ENCODE results near the gene NWD2.

Gene NWD2

DNA sequence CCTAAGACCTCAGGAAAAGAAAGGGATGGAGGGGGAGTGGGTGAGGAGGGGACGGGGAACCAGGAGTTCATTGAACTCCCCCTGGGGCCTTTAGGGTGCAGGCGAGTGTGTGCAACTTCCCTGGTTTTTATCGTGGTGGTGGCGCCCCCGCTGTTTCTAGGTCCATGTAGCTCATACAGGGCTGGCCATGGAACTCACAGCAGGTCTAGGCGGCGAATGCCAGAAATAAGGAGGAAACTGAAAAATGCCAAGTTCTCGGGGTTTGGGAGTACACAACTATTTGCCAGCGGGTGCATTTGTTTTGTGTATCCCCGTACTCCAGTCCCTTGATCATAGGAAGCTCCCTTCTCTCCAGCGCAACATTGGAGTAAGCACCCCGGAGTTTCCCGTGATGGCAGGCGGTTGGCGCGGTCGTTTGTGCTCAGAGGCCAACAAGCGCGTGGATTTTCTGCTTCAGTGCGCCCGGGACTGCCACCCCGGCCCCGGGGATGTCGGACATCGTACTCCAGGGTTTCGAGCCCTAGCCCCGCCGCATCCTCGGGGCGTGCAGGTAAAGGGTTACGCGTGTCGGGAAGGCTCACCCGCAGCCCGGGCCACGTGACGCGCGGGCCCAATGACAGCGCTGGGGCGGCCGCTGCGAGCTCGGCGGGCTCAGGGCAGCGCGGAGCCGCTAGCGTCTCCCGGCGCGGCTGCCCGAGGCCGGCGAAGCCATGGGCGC is 208.9 kb downstream of the NWD2 start:
- H3K27ac Mint-ChIP-seq (ENCODE audit: low read depth), result no peak overlapping the region
- no peaks in the 10 kb centered on the region for H3K4me1 Mint-ChIP-seq
- DNase-seq (ENCODE audit: low spot score in 2 of 2), result no peak
- no peaks in the 10 kb centered on the region for H3K9me3 Mint-ChIP-seq
- H3K4me3 Mint-ChIP-seq, result peak overlapping the region; percentile 63
- H3K36me3 Mint-ChIP-seq (ENCODE audit: insufficient read depth), result peaks cover 3% of the 10 kb centered on the region
- peaks cover 79% of the 10 kb centered on the region for H3K27me3 Mint-ChIP-seq
- ATAC-seq (replicated peaks; ENCODE audit: extremely low read depth, poor library complexity, severe bottlenecking), result no peak

DNA sequence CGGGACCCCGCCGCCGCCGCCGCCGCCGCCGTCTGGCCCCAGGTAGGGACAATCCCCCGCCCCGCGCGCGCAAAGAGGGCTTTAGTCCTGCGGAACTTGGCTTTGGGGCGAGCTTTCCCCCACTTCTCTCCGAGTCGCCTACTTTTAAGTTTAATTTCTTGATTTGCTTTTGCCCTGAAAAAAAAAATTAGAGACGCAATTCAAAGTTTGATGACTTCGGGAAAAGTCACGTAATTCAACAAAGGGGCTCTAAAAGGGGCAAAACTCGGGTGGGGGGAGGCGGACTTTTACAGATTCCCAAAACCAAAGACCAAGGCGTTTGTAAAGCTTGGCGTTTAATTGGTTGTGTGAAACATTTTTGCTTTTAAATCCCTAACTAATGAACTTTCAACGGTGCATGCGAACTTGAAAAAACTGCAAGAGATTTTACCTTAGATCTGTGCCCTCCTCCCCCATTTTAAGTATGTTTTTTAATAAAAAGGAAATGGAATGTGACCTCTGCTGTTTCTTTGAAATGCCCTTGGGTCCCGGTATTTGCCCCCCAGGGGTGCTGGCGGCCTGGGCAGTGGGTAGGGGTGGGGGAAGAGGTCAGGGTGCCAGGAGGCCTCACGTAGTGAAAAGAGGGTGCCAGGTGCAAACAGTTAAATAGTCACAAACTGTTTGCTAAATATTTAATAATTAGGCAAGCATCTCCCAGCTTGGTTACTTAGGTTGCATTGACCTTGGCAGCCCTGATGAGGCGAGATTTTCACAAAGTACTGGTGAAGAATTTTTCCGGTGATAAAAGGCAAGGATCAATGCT is 209.7 kb downstream of the NWD2 start:
- H3K27me3 Mint-ChIP-seq, result peaks cover 82% of the 10 kb centered on the region
- H3K4me3 Mint-ChIP-seq, result peak overlapping the region; percentile 0
- ATAC-seq (replicated peaks; ENCODE audit: extremely low read depth, poor library complexity, severe bottlenecking) (no peak), DNase-seq (ENCODE audit: low spot score in 2 of 2) (no peak)
- no peaks in the 10 kb centered on the region for H3K9me3 Mint-ChIP-seq
- peaks cover 3% of the 10 kb centered on the region for H3K36me3 Mint-ChIP-seq (ENCODE audit: insufficient read depth)
- H3K4me1 Mint-ChIP-seq, result no peaks in the 10 kb centered on the region
- no peak overlapping the region for H3K27ac Mint-ChIP-seq (ENCODE audit: low read depth)

- ATAC-seq (replicated peaks; ENCODE audit: extremely low read depth, poor library complexity, severe bottlenecking), result no peak
- no peak overlapping the region for H3K4me3 Mint-ChIP-seq
- DNase-seq (ENCODE audit: low spot score in 2 of 2), result no peak
- H3K4me1 Mint-ChIP-seq, result no peaks in the 10 kb centered on the region
- peaks cover 83% of the 10 kb centered on the region for H3K27me3 Mint-ChIP-seq
- no peaks in the 10 kb centered on the region for H3K9me3 Mint-ChIP-seq
- no peak overlapping the region for H3K27ac Mint-ChIP-seq (ENCODE audit: low read depth)
- H3K36me3 Mint-ChIP-seq (ENCODE audit: insufficient read depth), result peaks cover 3% of the 10 kb centered on the region
Measured at GRCh38 chr4:37455301-37456131, 211.0 kb downstream of the NWD2 start.

DNA sequence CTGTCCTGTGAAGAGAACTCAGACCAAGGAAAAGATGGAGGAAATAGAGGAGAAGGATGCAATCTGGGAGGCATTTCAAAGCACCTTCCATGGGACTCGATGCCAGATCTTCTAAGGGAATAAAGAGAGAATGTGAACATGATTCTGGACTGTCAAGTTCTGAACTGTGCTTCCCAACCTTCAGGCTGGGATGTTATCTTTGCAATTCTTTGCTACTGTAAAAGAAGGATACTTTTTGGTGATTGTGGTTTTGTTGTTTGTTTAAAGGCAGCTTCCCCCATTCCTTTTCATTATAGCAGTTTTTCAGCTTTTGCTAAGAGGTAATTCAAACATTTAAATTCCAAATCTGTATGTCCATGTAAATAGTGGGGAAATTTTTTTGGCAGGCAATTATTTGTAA is 217.3 kb downstream of the NWD2 start:
- H3K27ac Mint-ChIP-seq (ENCODE audit: low read depth), result no peak overlapping the region
- DNase-seq (ENCODE audit: low spot score in 2 of 2) (no peak), ATAC-seq (replicated peaks; ENCODE audit: extremely low read depth, poor library complexity, severe bottlenecking) (no peak)
- no peak overlapping the region for H3K4me3 Mint-ChIP-seq
- H3K27me3 Mint-ChIP-seq, result peaks cover 53% of the 10 kb centered on the region
- no peaks in the 10 kb centered on the region for H3K9me3 Mint-ChIP-seq
- peaks cover 3% of the 10 kb centered on the region for H3K36me3 Mint-ChIP-seq (ENCODE audit: insufficient read depth)
- no peaks in the 10 kb centered on the region for H3K4me1 Mint-ChIP-seq

- Mint-ChIP-seq H3K4me3 (no peak overlapping the region), H3K27me3 (peaks cover 40% of the 10 kb centered on the region), H3K9me3 (no peaks in the 10 kb centered on the region), H3K27ac (ENCODE audit: low read depth) (no peak overlapping the region), H3K4me1 (no peaks in the 10 kb centered on the region), H3K36me3 (ENCODE audit: insufficient read depth) (peaks cover 3% of the 10 kb centered on the region)
- DNase-seq (ENCODE audit: low spot score in 2 of 2), result no peak
- ATAC-seq (replicated peaks; ENCODE audit: extremely low read depth, poor library complexity, severe bottlenecking), result no peak
Measured at GRCh38 chr4:37463033-37463856, 218.7 kb downstream of the NWD2 start.

GRCh38 chr4:37464373-37465128 is 220.0 kb downstream of the NWD2 start:
- no peaks in the 10 kb centered on the region for H3K9me3 Mint-ChIP-seq
- no peak overlapping the region for H3K27ac Mint-ChIP-seq (ENCODE audit: low read depth)
- H3K4me1 Mint-ChIP-seq, result no peaks in the 10 kb centered on the region
- H3K27me3 Mint-ChIP-seq, result peaks cover 27% of the 10 kb centered on the region
- ATAC-seq (replicated peaks; ENCODE audit: extremely low read depth, poor library complexity, severe bottlenecking) (no peak), DNase-seq (ENCODE audit: low spot score in 2 of 2) (no peak)
- H3K36me3 Mint-ChIP-seq (ENCODE audit: insufficient read depth), result no peaks in the 10 kb centered on the region
- no peak overlapping the region for H3K4me3 Mint-ChIP-seq

GRCh38 chr4:37465296-37465695 is 220.8 kb downstream of the NWD2 start:
- Mint-ChIP-seq H3K4me1 (no peaks in the 10 kb centered on the region), H3K9me3 (no peaks in the 10 kb centered on the region), H3K27ac (ENCODE audit: low read depth) (no peak overlapping the region), H3K36me3 (ENCODE audit: insufficient read depth) (no peaks in the 10 kb centered on the region), H3K4me3 (no peak overlapping the region), H3K27me3 (peaks cover 19% of the 10 kb centered on the region)
- DNase-seq (ENCODE audit: low spot score in 2 of 2) (no peak), ATAC-seq (replicated peaks; ENCODE audit: extremely low read depth, poor library complexity, severe bottlenecking) (no peak)

- Mint-ChIP-seq H3K36me3 (ENCODE audit: insufficient read depth) (no peaks in the 10 kb centered on the region), H3K9me3 (no peaks in the 10 kb centered on the region), H3K27ac (ENCODE audit: low read depth) (no peak overlapping the region), H3K27me3 (peaks cover 14% of the 10 kb centered on the region), H3K4me1 (no peaks in the 10 kb centered on the region), H3K4me3 (no peak overlapping the region)
- ATAC-seq (replicated peaks; ENCODE audit: extremely low read depth, poor library complexity, severe bottlenecking) (no peak), DNase-seq (ENCODE audit: low spot score in 2 of 2) (no peak)
Measured at GRCh38 chr4:37465845-37466244, 221.3 kb downstream of the NWD2 start.

- DNase-seq (ENCODE audit: low spot score in 2 of 2) (no peak), ATAC-seq (replicated peaks; ENCODE audit: extremely low read depth, poor library complexity, severe bottlenecking) (no peak)
- no peaks in the 10 kb centered on the region for H3K36me3 Mint-ChIP-seq (ENCODE audit: insufficient read depth)
- no peaks in the 10 kb centered on the region for H3K4me1 Mint-ChIP-seq
- no peaks in the 10 kb centered on the region for H3K9me3 Mint-ChIP-seq
- peaks cover 2% of the 10 kb centered on the region for H3K27me3 Mint-ChIP-seq
- H3K27ac Mint-ChIP-seq (ENCODE audit: low read depth), result no peak overlapping the region
- H3K4me3 Mint-ChIP-seq, result no peak overlapping the region
Measured at GRCh38 chr4:37467223-37467622, 222.7 kb downstream of the NWD2 start.

DNA sequence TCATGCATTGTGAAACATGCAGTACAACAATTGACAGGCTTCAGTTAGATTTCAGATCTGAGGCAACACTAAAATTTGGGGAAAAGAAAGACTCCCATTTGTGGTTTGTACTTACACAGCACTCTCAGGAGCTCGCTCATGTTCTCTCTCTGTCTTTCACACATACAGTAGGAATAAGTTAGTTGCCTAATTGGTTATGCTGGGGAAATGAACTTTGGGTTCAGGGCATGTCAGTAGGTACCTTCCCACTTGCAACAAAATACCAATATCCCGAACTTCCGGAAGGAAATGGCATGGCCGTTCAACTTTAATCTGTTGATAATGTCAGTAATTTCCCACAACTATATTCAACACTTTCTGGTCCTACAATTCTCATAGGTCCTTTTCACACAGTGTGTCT is 223.3 kb downstream of the NWD2 start:
- Mint-ChIP-seq H3K36me3 (ENCODE audit: insufficient read depth) (no peaks in the 10 kb centered on the region), H3K27me3 (peaks cover 8% of the 10 kb centered on the region), H3K4me1 (no peaks in the 10 kb centered on the region), H3K27ac (ENCODE audit: low read depth) (no peak overlapping the region), H3K9me3 (no peaks in the 10 kb centered on the region), H3K4me3 (no peak overlapping the region)
- ATAC-seq (replicated peaks; ENCODE audit: extremely low read depth, poor library complexity, severe bottlenecking) (no peak), DNase-seq (ENCODE audit: low spot score in 2 of 2) (no peak)

- H3K27ac Mint-ChIP-seq (ENCODE audit: low read depth), result no peak overlapping the region
- ATAC-seq (replicated peaks; ENCODE audit: extremely low read depth, poor library complexity, severe bottlenecking) (no peak), DNase-seq (ENCODE audit: low spot score in 2 of 2) (no peak)
- H3K4me1 Mint-ChIP-seq, result no peaks in the 10 kb centered on the region
- no peak overlapping the region for H3K4me3 Mint-ChIP-seq
- H3K36me3 Mint-ChIP-seq (ENCODE audit: insufficient read depth), result no peaks in the 10 kb centered on the region
- no peaks in the 10 kb centered on the region for H3K9me3 Mint-ChIP-seq
- peaks cover 22% of the 10 kb centered on the region for H3K27me3 Mint-ChIP-seq
Measured at GRCh38 chr4:37469286-37469685, 224.7 kb downstream of the NWD2 start.
